Measurements from ENCODE around the gene FAM171A2.
"Not testable (repeated sequence)": the region's sequence is repeated elsewhere in the genome, so short reads cannot be mapped to it uniquely, and the experiment has no call there.

FAM171A2 gene

GRCh38 chr17:44345454-44346026 is 18.1 kb downstream of the FAM171A2 start:
- DNase-seq (ENCODE audit: low read depth, low spot score), result peak; percentile 56
- in situ Hi-C loops (cut with HindIII; ENCODE audit: low sequenced_read_pairs), result no loop called here
- peak; percentile 58 for TF ChIP-seq CTCF (IDR thresholded peaks at IDR 0.05; ENCODE audit: low read depth, low read length)

GRCh38 chr17:44344939-44345453 is 18.7 kb downstream of the FAM171A2 start, which contains the start of gene GRN:
Gene GRN (plus strand): TSS chr17:44345302. CDS start chr17:44349165, 3,863 bp downstream.
- DNase-seq (ENCODE audit: low read depth, low spot score), result peak; percentile 99
- peak within 1 kb of the TSS; percentile 95 for H3K4me3 ChIP-seq (ENCODE audit: low read depth, low read length)
- TF ChIP-seq CTCF (IDR thresholded peaks at IDR 0.05; ENCODE audit: low read depth, low read length), result no peak
- in situ Hi-C loops (cut with HindIII; ENCODE audit: low sequenced_read_pairs), result no loop called here

More at GRCh38 chr17:44345454-44346026, 18.1 kb downstream of the FAM171A2 start:
- peak overlapping the region; percentile 95 for H3K4me3 ChIP-seq (ENCODE audit: low read depth, low read length)

- in situ Hi-C loops (cut with HindIII; ENCODE audit: low sequenced_read_pairs), result no loop called here
- DNase-seq (ENCODE audit: low read depth, low spot score), result no peak
- TF ChIP-seq CTCF (IDR thresholded peaks at IDR 0.05; ENCODE audit: low read depth, low read length), result no peak
- H3K4me3 ChIP-seq (ENCODE audit: low read depth, low read length), result no peak overlapping the region
Measured at GRCh38 chr17:44343510-44344209, 20.0 kb downstream of the FAM171A2 start.

- in situ Hi-C loops (cut with HindIII; ENCODE audit: low sequenced_read_pairs); DNase-seq (ENCODE audit: low read depth, low spot score); H3K4me3 ChIP-seq (ENCODE audit: low read depth, low read length): not testable (repeated sequence)
Measured at GRCh38 chr17:44340553-44340952, 23.1 kb downstream of the FAM171A2 start.

GRCh38 chr17:44338702-44339101 is 25.0 kb downstream of the FAM171A2 start:
- TF ChIP-seq CTCF (IDR thresholded peaks at IDR 0.05; ENCODE audit: low read depth, low read length), result no peak
- in situ Hi-C loops (cut with HindIII; ENCODE audit: low sequenced_read_pairs), result no loop called here
- no peak overlapping the region for H3K4me3 ChIP-seq (ENCODE audit: low read depth, low read length)
- no peak for DNase-seq (ENCODE audit: low read depth, low spot score)

- in situ Hi-C loops (cut with HindIII; ENCODE audit: low sequenced_read_pairs), result no loop called here
- no peak for DNase-seq (ENCODE audit: low read depth, low spot score)
- H3K4me3 ChIP-seq (ENCODE audit: low read depth, low read length), result no peak overlapping the region
- no peak for TF ChIP-seq CTCF (IDR thresholded peaks at IDR 0.05; ENCODE audit: low read depth, low read length)
Measured at GRCh38 chr17:44335968-44336367, 27.7 kb downstream of the FAM171A2 start.

GRCh38 chr17:44335564-44335963 is 28.1 kb downstream of the FAM171A2 start:
- in situ Hi-C loops (cut with HindIII; ENCODE audit: low sequenced_read_pairs), result no loop called here
- no peak for TF ChIP-seq CTCF (IDR thresholded peaks at IDR 0.05; ENCODE audit: low read depth, low read length)
- DNase-seq (ENCODE audit: low read depth, low spot score), result no peak

More at GRCh38 chr17:44335564-44335963, 28.1 kb downstream of the FAM171A2 start:
- no peak overlapping the region for H3K4me3 ChIP-seq (ENCODE audit: low read depth, low read length)

All from astrocyte of the spinal cord (primary cell).